Endothelial cell of umbilical vein (primary cell): ENCODE data around the gene AMMECR1. TPM values are rescaled to one million over a fixed set of nuclear protein-coding genes. Genes with fewer than 3 reads are reported as not detected.

Experiments
- BruUV-seq: library from RNA; stranded (reverse); fragments of 400-500 nt; replicated peaks from 2 replicates; lab custom pipeline; 2021; lab: Mats Ljungman, UMichigan
- CTCF ChIA-PET: fragments of 300-600, 350-600 bp; sonication (Branson Sonifier 250); formaldehyde crosslinking; loops from one replicate; lab custom pipeline; 2021; ENCODE audit warnings: antibody characterized with exemption, inconsistent platforms; lab: Charles Lee
- POLR2A ChIA-PET: fragments of 300-600, 350-600 bp; sonication (Branson Sonifier 250); formaldehyde crosslinking; loops from one replicate; lab custom pipeline; 2021; ENCODE audit warnings: antibody characterized with exemption, inconsistent platforms; lab: Charles Lee
- DNase-seq: peaks from one replicate; pipeline ENCODE4 v3.0.0-alpha.2; 2011; ENCODE audit warnings: low read depth, low spot score
- FAIRE-seq: peaks from 2 replicates; lab custom pipeline; 2011; peaks lifted over from hg19 to GRCh38; lab: Jason Lieb, UNC
- H2AFZ ChIP-seq: 2 replicates; pipeline ENCODE4 v1.6.0; 2012; ENCODE audit warnings: low read depth, low read length, control low read depth, inconsistent platforms
- H3K27ac ChIP-seq: 2 replicates; pipeline ENCODE4 v1.5.1; 2011; ENCODE audit warnings: low read depth, mild to moderate bottlenecking, control low read depth, low read length, moderate library complexity; ENCODE audit not compliant: insufficient read depth
- H3K27me3 ChIP-seq, 2 experiments: 2 replicates each; pipeline versions ENCODE4 v1.6.0 to v1.6.1; 2011; ENCODE audit warnings: low read length in 2 of 2, mixed read lengths in 1 of 2; ENCODE audit not compliant: control insufficient read depth in 2 of 2, insufficient read depth in 2 of 2
- H3K36me3 ChIP-seq, 2 experiments: 2 replicates in 1 of 2; 3 replicates in 1 of 2; pipeline ENCODE4 v1.5.1; 2011; ENCODE audit warnings: low read length in 2 of 2, mild to moderate bottlenecking in 1 of 2, moderate library complexity in 1 of 2; ENCODE audit not compliant: control insufficient read depth in 2 of 2, insufficient read depth in 2 of 2; ENCODE audit errors: extremely low read depth in 1 of 2
- H3K4me1 ChIP-seq: 3 replicates; pipeline ENCODE4 v1.5.1; 2011; ENCODE audit warnings: mild to moderate bottlenecking, low read length; ENCODE audit not compliant: control insufficient read depth, insufficient read depth; ENCODE audit errors: extremely low read depth
- H3K4me2 ChIP-seq: 2 replicates; pipeline ENCODE4 v1.6.1; 2011; ENCODE audit warnings: low read length, control low read depth, mixed read lengths; ENCODE audit not compliant: insufficient read depth
- H3K4me3 ChIP-seq, 3 experiments: fragments of 200-600 bp in 1 of 3; sonication (generic), shearing (Covaris generic) in 1 of 3; replicated peaks in 1 of 3; 2 replicates each; pipeline ENCODE4 v1.5.1; 2011 to 2016; ENCODE audit warnings: control low read depth in 3 of 3, low read length in 3 of 3, mild to moderate bottlenecking in 2 of 3, inconsistent platforms in 1 of 3, low read depth in 1 of 3, moderate library complexity in 1 of 3; ENCODE audit not compliant: insufficient read depth in 1 of 3
- H3K79me2 ChIP-seq: 2 replicates; pipeline ENCODE4 v1.6.0; 2012; ENCODE audit warnings: low read length, inconsistent platforms; ENCODE audit not compliant: control insufficient read depth, insufficient read depth
- H3K9ac ChIP-seq: replicated peaks from 2 replicates; pipeline ENCODE3; 2011; ENCODE audit warnings: low read length, control low read depth; ENCODE audit not compliant: insufficient read depth; ENCODE audit errors: extremely low read depth
- H3K9me1 ChIP-seq: replicated peaks from 3 replicates; pipeline ENCODE4 v1.6.0; 2011; ENCODE audit warnings: mild to moderate bottlenecking, low read length; ENCODE audit not compliant: control insufficient read depth, insufficient read depth; ENCODE audit errors: extremely low read depth
- H3K9me3 ChIP-seq: replicated peaks from 2 replicates; pipeline ENCODE4 v1.5.1; 2012; ENCODE audit warnings: low read length, inconsistent platforms; ENCODE audit not compliant: control insufficient read depth, insufficient read depth
- H4K20me1 ChIP-seq: replicated peaks from 2 replicates; pipeline ENCODE3; 2011; ENCODE audit warnings: mild to moderate bottlenecking, low read length; ENCODE audit not compliant: control insufficient read depth, insufficient read depth; ENCODE audit errors: extremely low read depth
- CTCF ChIP-seq, 2 donors: IDR thresholded peaks; 1 replicate in 1 of 2; 2 replicates in 1 of 2; pipeline ENCODE4 v1.5.1; 2011; ENCODE audit warnings: low read length in 2 of 2, mild to moderate bottlenecking in 2 of 2, moderate library complexity in 2 of 2, control low read depth in 1 of 2, inconsistent platforms in 1 of 2, low read depth in 1 of 2; ENCODE audit not compliant: insufficient read depth in 1 of 2; ENCODE audit errors: extremely low read depth in 1 of 2
- EZH2 ChIP-seq: IDR thresholded peaks from 2 replicates; pipeline ENCODE4 v1.6.1; 2012; ENCODE audit warnings: borderline replicate concordance, low read depth, mild to moderate bottlenecking, moderate library complexity, low read length, inconsistent platforms; ENCODE audit not compliant: severe bottlenecking
- FOS ChIP-seq: IDR thresholded peaks from 2 replicates; pipeline ENCODE4 v1.6.1; 2011; ENCODE audit warnings: mild to moderate bottlenecking, low read length, moderate library complexity, borderline replicate concordance; ENCODE audit not compliant: insufficient read depth
- GATA2 ChIP-seq: IDR thresholded peaks from 2 replicates; pipeline ENCODE4 v1.7.0; 2011; ENCODE audit warnings: low read depth, mild to moderate bottlenecking, moderate library complexity, mixed read lengths, low read length; ENCODE audit not compliant: insufficient read length, insufficient read depth
- JUN ChIP-seq: IDR thresholded peaks from 2 replicates; pipeline ENCODE4 v1.6.1; 2011; ENCODE audit warnings: borderline replicate concordance, low read depth; ENCODE audit not compliant: insufficient read length, insufficient read depth
- MAX ChIP-seq: IDR thresholded peaks from 2 replicates; pipeline ENCODE4 v1.6.1; 2011; ENCODE audit not compliant: insufficient read depth, insufficient read length
- MYC ChIP-seq: IDR thresholded peaks from one replicate; pipeline ENCODE4 v1.6.1; 2011; ENCODE audit warnings: mild to moderate bottlenecking, low read depth, low read length
- POLR2A ChIP-seq: IDR thresholded peaks from 2 replicates; pipeline ENCODE4 v1.6.1; 2012; ENCODE audit warnings: low read depth, mild to moderate bottlenecking, control low read depth, low read length
- POLR2AphosphoS5 ChIP-seq: IDR thresholded peaks from 2 replicates; pipeline ENCODE4 v1.6.1; 2012; ENCODE audit warnings: low read depth, mild to moderate bottlenecking, control low read depth, low read length, moderate library complexity; ENCODE audit not compliant: insufficient read depth
- dilution Hi-C: fragments of 300-500 bp; cut with MboI; formaldehyde crosslinking; loops from one replicate; pipeline ENCODE4 v1.15.0; 2019; ENCODE audit warnings: low sequenced_read_pairs; ENCODE audit not compliant: extremely low pct_ligation_motif_present
- intact Hi-C: fragments of 100-400 bp; cut with micrococcal nuclease; formaldehyde crosslinking; loops from one replicate; pipeline ENCODE4 v1.10.0; 2022
- polyA plus RNA-seq, 4 experiments: library from polyadenylated mRNA; depleted of rRNA in 3 of 4; stranded (reverse) in 3 of 4; unstranded in 1 of 4; fragments of >200 nt; gene quantifications; 2 replicates each; pipeline versions ENCODE4 v1.2.1 to v1.2.3, GENCODE V29; 2011 to 2012; ENCODE audit warnings: missing spikeins in 1 of 4
- total RNA-seq: library from RNA; stranded (reverse); gene quantifications from 2 replicates; pipeline ENCODE4 v1.2.3, GENCODE V29; 2021

AMMECR1 gene
- total and polyA plus RNA-seq, 2 donors (not counting 3 experiments of a cell fraction or from before 2014, with no cell fraction given): 3.6 to 6.9 TPM

GRCh38 chrX:110302975-110303374, 14.9 kb downstream of the AMMECR1 start:
- no peaks in the 10 kb centered on the region for H3K9me3 ChIP-seq
- H3K9me1 ChIP-seq: no peaks in the 10 kb centered on the region
- no peak overlapping the region for H3K9ac ChIP-seq
- no peak for FAIRE-seq
- no peak overlapping the region for H3K4me2 ChIP-seq
- no peaks in the 10 kb centered on the region for H3K27me3 ChIP-seq
- POLR2A ChIA-PET: no interaction called here
- CTCF ChIA-PET: no interaction called here
- H3K36me3 ChIP-seq: no peaks in the 10 kb centered on the region
- no peaks in the 10 kb centered on the region for H4K20me1 ChIP-seq
- H2AFZ ChIP-seq: no peak overlapping the region
- no peak overlapping the region for H3K4me3 ChIP-seq
- dilution Hi-C loops (no loop called here), intact Hi-C loops (no loop called here)
- no peak overlapping the region for H3K27ac ChIP-seq
- BruUV-seq: no TSS peak
- no peaks in the 10 kb centered on the region for H3K4me1 ChIP-seq
- no peak for DNase-seq
- H3K79me2 ChIP-seq: no peaks in the 10 kb centered on the region
- no peak for TF ChIP-seq EZH2
- no peak for TF ChIP-seq POLR2A
- no peak for TF ChIP-seq FOS
- TF ChIP-seq CTCF (IDR thresholded peaks at IDR 0.05; ENCODE audit: extremely low read depth in 1 of 2, insufficient read depth in 1 of 2, low read depth in 1 of 2, low read length in 2 of 2): no peak
- TF ChIP-seq POLR2AphosphoS5: no peak
- no peak for TF ChIP-seq MAX
- no peak for TF ChIP-seq GATA2
- TF ChIP-seq JUN: no peak
- no peak for TF ChIP-seq MYC
